HEK293T (cell line): ENCODE measurements around the gene HNRNPK.
A peak's percentile ranks its signal among the peaks of the same experiment; 100 is the strongest.

Experiments
- CTCF ChIA-PET: fragments of 350-600 bp; formaldehyde crosslinking; extraction: SDS; loops from one replicate; lab custom pipeline; 2021; ENCODE audit warnings: antibody characterized with exemption, inconsistent platforms; lab: Yijun Ruan, JAX
- POLR2A ChIA-PET: fragments of 350-600 bp; formaldehyde crosslinking; extraction: SDS; loops from one replicate; lab custom pipeline; 2020; ENCODE audit warnings: antibody characterized with exemption, inconsistent platforms; lab: Yijun Ruan, JAX
- DNase-seq: peaks from one replicate; pipeline ENCODE4 v3.0.0; 2012; ENCODE audit warnings: mixed read lengths; ENCODE audit errors: extremely low spot score
- ARNT ChIP-seq: fragments of 450-650 bp; IDR thresholded peaks from 2 replicates; pipeline ENCODE4 v1.6.1; 2017; ENCODE audit warnings: mild to moderate bottlenecking
- BHLHE40 ChIP-seq: fragments of 450-650 bp; IDR thresholded peaks from 2 replicates; pipeline ENCODE4 v1.6.1; 2016; ENCODE audit warnings: mild to moderate bottlenecking, moderate library complexity, borderline replicate concordance
- CTBP1 ChIP-seq: fragments of 450-650 bp; IDR thresholded peaks from 2 replicates; pipeline ENCODE4 v1.6.1; 2016; ENCODE audit warnings: borderline replicate concordance
- ELF4 ChIP-seq: fragments of 450-650 bp; IDR thresholded peaks from 2 replicates; pipeline ENCODE4 v1.6.1; 2017; ENCODE audit warnings: antibody characterized with exemption
- FOXA1 ChIP-seq: fragments of 450-650 bp; IDR thresholded peaks from 2 replicates; pipeline ENCODE4 v1.6.1; 2016; ENCODE audit warnings: mild to moderate bottlenecking
- FOXK2 ChIP-seq: fragments of 450-650 bp; IDR thresholded peaks from 2 replicates; pipeline ENCODE4 v1.6.1; 2016; ENCODE audit warnings: mild to moderate bottlenecking
- FOXM1 ChIP-seq: fragments of 450-650 bp; IDR thresholded peaks from 2 replicates; pipeline ENCODE4 v1.6.1; 2017; ENCODE audit warnings: mild to moderate bottlenecking, borderline replicate concordance
- HDGF ChIP-seq: fragments of 450-650 bp; IDR thresholded peaks from 2 replicates; pipeline ENCODE4 v1.6.1; 2017; ENCODE audit warnings: antibody characterized with exemption, borderline replicate concordance
- L3MBTL2 ChIP-seq: fragments of 450-650 bp; conservative IDR thresholded peaks from 2 replicates; pipeline ENCODE4 v1.6.1; 2016; ENCODE audit warnings: mild to moderate bottlenecking
- LEF1 ChIP-seq: fragments of 450-650 bp; IDR thresholded peaks from 2 replicates; pipeline ENCODE4 v1.6.1; 2017; ENCODE audit warnings: mild to moderate bottlenecking, borderline replicate concordance
- NFRKB ChIP-seq: fragments of 450-650 bp; IDR thresholded peaks from 2 replicates; pipeline ENCODE4 v1.6.1; 2016; ENCODE audit warnings: mild to moderate bottlenecking, moderate library complexity
- PKNOX1 ChIP-seq: fragments of 450-650 bp; IDR thresholded peaks from 2 replicates; pipeline ENCODE4 v1.6.1; 2016
- SP1 ChIP-seq: fragments of 450-650 bp; IDR thresholded peaks from 2 replicates; pipeline ENCODE4 v1.6.1; 2017
- SUZ12 ChIP-seq: fragments of 450-650 bp; IDR thresholded peaks from 2 replicates; pipeline ENCODE4 v1.6.1; 2016; ENCODE audit warnings: mild to moderate bottlenecking
- TARDBP ChIP-seq: fragments of 450-650 bp; IDR thresholded peaks from 2 replicates; pipeline ENCODE4 v1.6.1; 2016
- ZNF384 ChIP-seq: fragments of 450-650 bp; IDR thresholded peaks from 2 replicates; pipeline ENCODE4 v1.6.1; 2016

Gene HNRNPK

GRCh38 chr9:83967073-83967472 is 12.9 kb downstream of the HNRNPK start:
- POLR2A ChIA-PET = interaction anchor here (1.7 kb wide), 1 partner anchor 13 kb away, joined by 11 read pairs; the partner anchor contains the start of genes HNRNPK and RMI1
- DNase-seq = no peak
- TF ChIP-seq FOXK2 (no peak), NFRKB (no peak), FOXM1 (no peak), SP1 (no peak), TARDBP (no peak), SUZ12 (no peak), BHLHE40 (no peak), L3MBTL2 (no peak), ZNF384 (no peak)
- CTCF ChIA-PET = no interaction called here

- CTCF ChIA-PET = no interaction called here
- DNase-seq = no peak
Observed at GRCh38 chr9:83966209-83966582, 13.8 kb downstream of the HNRNPK start.

GRCh38 chr9:83965350-83966208 is 14.4 kb downstream of the HNRNPK start:
- no peak for DNase-seq
- ChIA-PET CTCF (no interaction called here), POLR2A (interaction anchor here (4.5 kb wide), 1 partner anchor 15 kb away, joined by 34 read pairs; the partner anchor contains the start of genes HNRNPK and RMI1)
- TF ChIP-seq L3MBTL2 (0 out of 2 replicates have a peak, but pooled peaks have one; percentile 17), PKNOX1 (peak; percentile 2; the same call in 1 of the 2 replicates), HDGF (no peak), NFRKB (no peak; the same call in 1 of the 2 replicates), SP1 (no peak)

More at GRCh38 chr9:83966209-83966582, 13.8 kb downstream of the HNRNPK start:
- TF ChIP-seq FOXM1 (no peak), LEF1 (no peak), ZNF384 (no peak), NFRKB (no peak), ARNT (no peak), SP1 (no peak), L3MBTL2 (no peak), ELF4 (no peak), SUZ12 (no peak)
- POLR2A ChIA-PET = interaction anchor here (1.7 to 4.5 kb wide), 2 partner anchors 14 kb away, joined by 11 to 34 read pairs; partner anchors contain the start of genes HNRNPK and RMI1

- DNase-seq = no peak
- ChIA-PET CTCF (no interaction called here), POLR2A (interaction anchor here (4.5 kb wide), 1 partner anchor 15 kb away, joined by 34 read pairs; the partner anchor contains the start of genes HNRNPK and RMI1)
- TF ChIP-seq PKNOX1 = no peak
- no peak for TF ChIP-seq LEF1
Observed at GRCh38 chr9:83964973-83965349, 15.1 kb downstream of the HNRNPK start.

- no peak for TF ChIP-seq ARNT
- no peak for TF ChIP-seq ELF4
- no peak for TF ChIP-seq FOXK2
- no peak for TF ChIP-seq TARDBP
- no peak for TF ChIP-seq HDGF
- no peak for TF ChIP-seq FOXM1
- TF ChIP-seq L3MBTL2 = no peak
- no peak for TF ChIP-seq SP1
- TF ChIP-seq BHLHE40 = no peak
- TF ChIP-seq NFRKB = no peak
- no peak for DNase-seq
- POLR2A ChIA-PET = interaction anchor here (0.7 to 4.5 kb wide), 2 partner anchors 18 to 23 kb away, joined by 3 to 34 read pairs; partner anchors contain the start of genes HNRNPK and RMI1
- CTCF ChIA-PET = interaction anchor here (0.8 to 1.2 kb wide), 2 partner anchors 19 to 211 kb away, joined by 3 read pairs; no protein-coding TSS in a partner anchor
Observed at GRCh38 chr9:83962165-83962564, 17.9 kb downstream of the HNRNPK start.

- DNase-seq = no peak
- no peak for TF ChIP-seq SUZ12
- no peak for TF ChIP-seq SP1
- TF ChIP-seq FOXA1 = no peak
- no peak for TF ChIP-seq BHLHE40
- TF ChIP-seq CTBP1 = no peak
- TF ChIP-seq TARDBP = no peak
- TF ChIP-seq HDGF = no peak
- no peak for TF ChIP-seq ZNF384
- no peak for TF ChIP-seq FOXM1
- TF ChIP-seq NFRKB = no peak
- POLR2A ChIA-PET = interaction anchor here (1.1 to 2.5 kb wide), 2 partner anchors 9 to 19 kb away, joined by 3 to 11 read pairs; partner anchors contain the start of genes HNRNPK and RMI1
- CTCF ChIA-PET = interaction anchor here (1.2 kb wide), 1 partner anchor 212 kb away, joined by 3 read pairs; no protein-coding TSS in a partner anchor
Observed at GRCh38 chr9:83960991-83961390, 19.0 kb downstream of the HNRNPK start.

- POLR2A ChIA-PET = interaction anchor here (2.5 kb wide), 1 partner anchor 21 kb away, joined by 11 read pairs; the partner anchor contains the start of genes HNRNPK and RMI1
- DNase-seq = no peak
- TF ChIP-seq PKNOX1 = no peak
- no peak for TF ChIP-seq SUZ12
- TF ChIP-seq L3MBTL2 = no peak
- TF ChIP-seq FOXM1 = no peak
- TF ChIP-seq ZNF384 = peak; percentile 72
- TF ChIP-seq HDGF = no peak
- CTCF ChIA-PET = interaction anchor here (0.7 to 0.9 kb wide), 2 partner anchors 60 to 1739 kb away, joined by 3 to 5 read pairs; no protein-coding TSS in a partner anchor
Observed at GRCh38 chr9:83959061-83959460, 21.0 kb downstream of the HNRNPK start.
